Muscle layer of colon (tissue), 2 donors: Measurements from ENCODE around the gene CASKIN2.
A peak's percentile ranks its signal among the peaks of the same experiment; 100 is the strongest.

Experiments
- H3K27ac ChIP-seq: one replicate; pipeline ENCODE4 v1.7.0; 2013; ENCODE audit warnings: low read depth, mild to moderate bottlenecking, low read length, moderate library complexity
- H3K27me3 ChIP-seq, 2 donors: one replicate each; pipeline ENCODE4 v1.7.0; 2013; ENCODE audit warnings: low read length in 2 of 2, mild to moderate bottlenecking in 2 of 2; ENCODE audit not compliant: insufficient read depth in 2 of 2, control insufficient read depth in 1 of 2
- H3K36me3 ChIP-seq: one replicate; pipeline ENCODE4 v1.7.0; 2013; ENCODE audit warnings: mild to moderate bottlenecking, low read length; ENCODE audit not compliant: insufficient read depth
- H3K4me1 ChIP-seq: one replicate; pipeline ENCODE4 v1.7.0; 2013; ENCODE audit warnings: mild to moderate bottlenecking, low read length; ENCODE audit not compliant: insufficient read depth
- H3K4me3 ChIP-seq, 2 donors: one replicate each; pipeline ENCODE4 v1.7.0; 2013; ENCODE audit warnings: low read length in 2 of 2, low read depth in 1 of 2, mild to moderate bottlenecking in 1 of 2, moderate library complexity in 1 of 2
- H3K9ac ChIP-seq: one replicate; pipeline ENCODE4 v1.7.0; 2013; ENCODE audit warnings: low read length
- H3K9me3 ChIP-seq: one replicate; pipeline ENCODE4 v1.7.0; 2013; ENCODE audit warnings: mild to moderate bottlenecking, low read length
- donor health status: abdominal sarcoma.
- donor health status: Adenocarcinoma of cecum.

CASKIN2 gene

GRCh38 chr17:75516619-75517296 is 1.4 kb upstream of the CASKIN2 start:
- Histone ChIP-seq H3K4me1 (peaks cover 34% of the 10 kb centered on the region), H3K36me3 (peaks cover 7% of the 10 kb centered on the region), H3K27me3 (no peaks in the 10 kb centered on the region), H3K4me3 (peak overlapping the region; percentile 63 to 64), H3K9me3 (no peaks in the 10 kb centered on the region), H3K9ac (peak overlapping the region; percentile 21), H3K27ac (peak overlapping the region; percentile 53)

- Histone ChIP-seq H3K36me3 (peaks cover 12% of the 10 kb centered on the region), H3K27me3 (no peaks in the 10 kb centered on the region), H3K4me1 (peaks cover 39% of the 10 kb centered on the region), H3K9ac (peak within 1 kb of the TSS; percentile 21), H3K4me3 (peak within 1 kb of the TSS; percentile 95), H3K27ac (peak within 1 kb of the TSS; percentile 86), H3K9me3 (no peaks in the 10 kb centered on the region)
These were observed 900 bp upstream of the CASKIN2 start, which contains the start of gene TSEN54 for GRCh38 chr17:75516255-75516618. Gene TSEN54, plus strand, starts transcription at chr17:75516528. Its CDS starts 33 bp downstream, at chr17:75516561.

GRCh38 chr17:75514919-75515495 is 330 bp downstream of the CASKIN2 start:
- Histone ChIP-seq H3K36me3 (peaks cover 14% of the 10 kb centered on the region), H3K27me3 (no peaks in the 10 kb centered on the region), H3K4me1 (peaks cover 39% of the 10 kb centered on the region), H3K4me3 (peak overlapping the region; percentile 95), H3K9me3 (no peaks in the 10 kb centered on the region), H3K27ac (peak overlapping the region; percentile 86), H3K9ac (peak overlapping the region; percentile 46)

- peak overlapping the region; percentile 95 for H3K4me3 ChIP-seq
- H3K27me3 ChIP-seq: no peaks in the 10 kb centered on the region
- H3K27ac ChIP-seq: peak overlapping the region; percentile 86
- H3K4me1 ChIP-seq: peaks cover 44% of the 10 kb centered on the region
- no peaks in the 10 kb centered on the region for H3K9me3 ChIP-seq
- peak overlapping the region; percentile 46 for H3K9ac ChIP-seq
- peaks cover 17% of the 10 kb centered on the region for H3K36me3 ChIP-seq
These were observed 928 bp downstream of the CASKIN2 start for GRCh38 chr17:75514299-75514918.

GRCh38 chr17:75513641-75514000 is 1.7 kb downstream of the CASKIN2 start:
- Histone ChIP-seq H3K4me1 (peaks cover 51% of the 10 kb centered on the region), H3K9ac (peak overlapping the region; percentile 46), H3K36me3 (peaks cover 18% of the 10 kb centered on the region), H3K27ac (peak overlapping the region; percentile 86), H3K9me3 (no peaks in the 10 kb centered on the region), H3K27me3 (no peaks in the 10 kb centered on the region), H3K4me3 (peak overlapping the region; percentile 95)

- H3K9ac ChIP-seq: no peak overlapping the region
- peaks cover 18% of the 10 kb centered on the region for H3K36me3 ChIP-seq
- no peaks in the 10 kb centered on the region for H3K9me3 ChIP-seq
- H3K4me1 ChIP-seq: peaks cover 57% of the 10 kb centered on the region
- H3K4me3 ChIP-seq: peak overlapping the region in 1 of 2 donors; percentile 95
- H3K27me3 ChIP-seq: no peaks in the 10 kb centered on the region
- H3K27ac ChIP-seq: peak overlapping the region; percentile 86
These were observed 2.3 kb downstream of the CASKIN2 start for GRCh38 chr17:75512926-75513640.

GRCh38 chr17:75511610-75512575 is 3.4 kb downstream of the CASKIN2 start:
- peaks cover 23% of the 10 kb centered on the region for H3K36me3 ChIP-seq
- H3K4me3 ChIP-seq: peak overlapping the region in 1 of 2 donors; percentile 13
- no peaks in the 10 kb centered on the region for H3K9me3 ChIP-seq
- H3K4me1 ChIP-seq: peaks cover 52% of the 10 kb centered on the region
- no peak overlapping the region for H3K9ac ChIP-seq
- H3K27ac ChIP-seq: peak overlapping the region; percentile 12
- no peaks in the 10 kb centered on the region for H3K27me3 ChIP-seq

GRCh38 chr17:75511270-75511609 is 4.1 kb downstream of the CASKIN2 start:
- H3K27me3 ChIP-seq: no peaks in the 10 kb centered on the region
- no peak overlapping the region for H3K27ac ChIP-seq
- H3K9me3 ChIP-seq: no peaks in the 10 kb centered on the region
- peaks cover 52% of the 10 kb centered on the region for H3K4me1 ChIP-seq
- peaks cover 29% of the 10 kb centered on the region for H3K36me3 ChIP-seq
- no peak overlapping the region for H3K9ac ChIP-seq
- H3K4me3 ChIP-seq: peak overlapping the region in 1 of 2 donors; percentile 13

GRCh38 chr17:75509528-75510258 is 5.6 kb downstream of the CASKIN2 start:
- H3K9ac ChIP-seq: no peak overlapping the region
- peak overlapping the region; percentile 35 for H3K27ac ChIP-seq
- no peaks in the 10 kb centered on the region for H3K9me3 ChIP-seq
- peaks cover 52% of the 10 kb centered on the region for H3K4me1 ChIP-seq
- no peak overlapping the region for H3K4me3 ChIP-seq
- H3K27me3 ChIP-seq: no peaks in the 10 kb centered on the region
- peaks cover 42% of the 10 kb centered on the region for H3K36me3 ChIP-seq

- Histone ChIP-seq H3K9ac (no peak overlapping the region), H3K27ac (peak overlapping the region; percentile 49), H3K4me1 (peaks cover 46% of the 10 kb centered on the region)
These were observed 6.4 kb downstream of the CASKIN2 start for GRCh38 chr17:75508931-75509361.

More at GRCh38 chr17:75508931-75509361, 6.4 kb downstream of the CASKIN2 start:
- H3K27me3 ChIP-seq: no peaks in the 10 kb centered on the region
- no peaks in the 10 kb centered on the region for H3K9me3 ChIP-seq
- peaks cover 48% of the 10 kb centered on the region for H3K36me3 ChIP-seq
- no peak overlapping the region for H3K4me3 ChIP-seq
